Stimulated activated CD4-positive, alpha-beta T cell treated with anti-CD3 and anti-CD28 coated beads, TNF-alpha, amount 100 ng/mL, for 24 hours (primary cell): ENCODE results near the gene ZBTB9.
A peak's percentile ranks its signal among the peaks of the same experiment; 100 is the strongest.

Experiments used
- DNase-seq, 3 experiments: peaks; one replicate each; pipeline ENCODE4 v3.0.0-alpha.2; 2020; ENCODE audit warnings: low read depth in 3 of 3

Gene ZBTB9

GRCh38 chr6:33454009-33454946 lies at the start of gene ZBTB9:
Gene ZBTB9 (plus strand): TSS chr6:33454576. CDS start chr6:33455101, 525 bp downstream.
- DNase-seq = peak; percentile 87 to 94 (median 90)

DNA sequence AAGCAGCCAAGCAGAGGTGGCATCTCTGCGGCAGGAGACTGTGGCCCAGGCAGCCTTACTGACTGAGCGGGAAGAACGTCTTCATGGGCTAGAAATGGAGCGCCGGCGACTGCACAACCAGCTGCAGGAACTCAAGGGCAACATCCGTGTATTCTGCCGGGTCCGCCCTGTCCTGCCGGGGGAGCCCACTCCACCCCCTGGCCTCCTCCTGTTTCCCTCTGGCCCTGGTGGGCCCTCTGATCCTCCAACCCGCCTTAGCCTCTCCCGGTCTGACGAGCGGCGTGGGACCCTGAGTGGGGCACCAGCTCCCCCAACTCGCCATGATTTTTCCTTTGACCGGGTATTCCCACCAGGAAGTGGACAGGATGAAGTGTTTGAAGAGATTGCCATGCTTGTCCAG lies 49.5 kb upstream of the ZBTB9 start:
- no peak for DNase-seq

- no peak for DNase-seq
These were observed 48.9 kb upstream of the ZBTB9 start for GRCh38 chr6:33405386-33405940.

- no peak for DNase-seq
These were observed 48.2 kb upstream of the ZBTB9 start for GRCh38 chr6:33406126-33406525.

GRCh38 chr6:33407132-33407718 lies 47.2 kb upstream of the ZBTB9 start:
- DNase-seq = no peak

DNA sequence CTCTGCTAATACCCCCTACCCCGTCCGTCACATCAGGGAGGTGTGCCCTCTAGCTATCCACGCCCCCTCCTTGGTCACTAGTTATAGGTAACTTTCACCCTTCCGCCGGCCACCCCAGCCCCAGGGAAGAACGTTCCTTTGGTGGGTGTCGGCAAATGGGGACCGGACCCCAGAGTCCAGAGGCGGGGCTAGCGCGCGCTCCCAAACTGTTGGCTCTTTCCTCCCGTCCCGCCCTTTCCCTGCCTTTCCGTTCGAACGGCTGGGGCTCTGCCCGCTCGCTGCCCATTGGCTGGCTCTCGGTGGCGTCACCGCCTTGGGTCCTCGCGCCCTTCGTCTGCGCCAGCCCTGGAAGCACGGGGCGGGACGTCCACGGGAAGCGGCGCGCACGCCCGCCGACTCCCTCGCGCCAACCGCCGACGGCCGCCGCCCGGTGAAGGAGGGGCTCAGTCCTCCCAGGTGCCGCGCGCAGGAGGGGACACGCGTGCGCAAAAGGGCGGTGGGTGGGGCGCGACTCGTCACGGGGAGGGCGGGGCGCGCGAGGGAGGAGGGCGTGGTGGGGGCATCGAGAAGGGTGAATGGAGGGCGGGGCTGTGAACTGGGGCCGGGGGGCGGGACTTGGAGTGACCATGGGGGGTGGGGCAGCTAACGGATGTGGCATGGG lies 44.2 kb upstream of the ZBTB9 start:
- DNase-seq = peak; percentile 92 to 97 (median 94)

GRCh38 chr6:33410711-33411631 lies 43.4 kb upstream of the ZBTB9 start, which contains the start of gene PHF1:
Gene PHF1 (plus strand): TSS chr6:33411014. CDS start chr6:33412264, 1,250 bp downstream.
- DNase-seq = no peak

DNA sequence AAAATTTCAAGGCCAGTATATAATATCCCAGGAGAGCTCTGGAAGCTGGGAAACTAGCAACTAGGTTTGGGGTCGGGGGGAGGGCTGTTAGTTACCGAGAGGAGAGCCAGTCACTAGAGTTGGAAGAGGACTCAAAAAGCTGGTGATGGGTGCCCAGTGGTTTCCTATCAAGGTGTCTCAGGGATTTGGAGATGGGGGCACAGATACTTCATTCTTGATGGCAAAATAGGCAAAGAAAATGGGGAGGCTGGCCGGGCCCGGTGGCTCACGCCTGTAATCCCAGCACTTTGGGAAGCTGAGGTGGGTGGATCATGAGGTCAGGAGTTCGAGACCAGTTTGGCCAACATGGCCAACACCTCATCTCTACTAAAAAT lies 42.8 kb upstream of the ZBTB9 start:
- no peak for DNase-seq

DNA sequence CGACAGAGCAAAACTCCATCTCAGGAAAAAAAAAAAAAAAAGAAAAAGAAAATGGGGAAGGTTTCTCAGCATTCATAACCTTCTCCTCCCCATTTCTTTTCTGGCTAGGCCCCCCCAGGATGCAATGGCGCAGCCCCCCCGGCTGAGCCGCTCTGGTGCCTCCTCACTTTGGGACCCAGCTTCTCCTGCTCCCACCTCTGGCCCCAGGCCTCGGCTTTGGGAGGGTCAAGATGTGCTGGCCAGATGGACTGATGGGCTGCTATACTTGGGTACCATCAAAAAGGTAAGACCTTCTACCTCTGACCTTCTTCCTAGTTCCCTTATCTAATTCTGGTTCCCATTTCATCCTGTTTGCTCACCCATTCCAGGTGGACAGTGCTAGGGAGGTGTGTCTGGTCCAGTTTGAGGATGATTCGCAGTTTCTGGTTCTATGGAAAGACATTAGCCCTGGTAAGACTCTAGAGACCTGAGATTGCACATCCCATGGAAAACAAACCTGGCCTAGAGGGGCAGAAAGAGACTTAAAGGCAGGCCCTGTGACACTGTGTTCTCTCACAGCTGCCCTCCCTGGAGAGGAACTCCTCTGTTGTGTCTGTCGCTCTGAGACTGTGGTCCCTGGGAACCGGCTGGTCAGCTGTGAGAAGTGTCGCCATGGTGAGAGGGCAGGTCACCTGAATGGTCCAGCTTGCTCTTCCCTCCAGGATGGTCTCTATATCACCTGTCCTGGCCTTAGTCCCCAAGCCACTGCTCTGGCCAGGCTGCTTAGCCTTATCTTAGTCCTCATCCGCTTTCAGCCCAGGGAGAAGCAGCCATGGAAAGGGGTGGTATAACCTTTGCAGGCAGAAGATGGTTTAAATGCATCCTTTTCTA lies 42.0 kb upstream of the ZBTB9 start:
- no peak for DNase-seq

DNA sequence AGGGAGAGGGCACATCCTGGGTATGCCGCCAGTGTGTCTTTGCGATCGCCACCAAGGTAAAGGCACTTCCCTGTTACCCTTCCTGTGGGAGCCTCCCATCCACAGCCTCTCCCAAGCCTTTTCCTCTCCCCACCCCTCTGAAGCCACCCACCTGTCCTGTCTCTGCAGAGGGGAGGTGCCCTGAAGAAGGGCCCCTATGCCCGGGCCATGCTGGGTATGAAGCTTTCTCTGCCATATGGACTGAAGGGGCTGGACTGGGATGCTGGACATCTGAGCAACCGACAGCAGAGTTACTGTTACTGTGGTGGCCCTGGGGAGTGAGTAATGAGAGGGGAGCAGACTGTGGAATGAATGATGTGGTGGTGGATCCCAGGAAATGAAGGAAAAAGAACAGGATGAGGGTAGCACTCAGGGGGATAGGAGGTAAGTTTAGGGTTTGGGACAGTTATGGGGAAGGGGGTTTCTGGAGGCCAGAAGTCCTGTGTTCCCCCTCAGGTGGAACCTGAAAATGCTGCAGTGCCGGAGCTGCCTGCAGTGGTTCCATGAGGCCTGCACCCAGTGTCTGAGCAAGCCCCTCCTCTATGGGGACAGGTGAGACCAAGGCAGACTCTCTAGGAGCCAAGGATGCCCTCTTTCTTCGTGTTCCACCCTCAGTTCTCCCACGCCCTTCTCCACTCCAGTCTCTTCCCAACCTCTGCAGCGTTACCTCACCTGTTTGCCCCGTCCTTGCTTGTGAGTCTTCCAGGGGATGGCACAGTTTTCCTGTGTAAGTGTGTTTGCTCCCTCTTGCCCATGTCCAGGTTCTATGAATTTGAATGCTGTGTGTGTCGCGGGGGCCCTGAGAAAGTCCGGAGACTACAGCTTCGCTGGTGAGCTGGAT lies 40.9 kb upstream of the ZBTB9 start:
- DNase-seq = no peak

GRCh38 chr6:33414592-33415271 lies 39.6 kb upstream of the ZBTB9 start:
- no peak for DNase-seq

- no peak for DNase-seq
These were observed 38.5 kb upstream of the ZBTB9 start for GRCh38 chr6:33415831-33416230.

GRCh38 chr6:33416386-33417127 lies 37.8 kb upstream of the ZBTB9 start:
- DNase-seq = no peak

DNA sequence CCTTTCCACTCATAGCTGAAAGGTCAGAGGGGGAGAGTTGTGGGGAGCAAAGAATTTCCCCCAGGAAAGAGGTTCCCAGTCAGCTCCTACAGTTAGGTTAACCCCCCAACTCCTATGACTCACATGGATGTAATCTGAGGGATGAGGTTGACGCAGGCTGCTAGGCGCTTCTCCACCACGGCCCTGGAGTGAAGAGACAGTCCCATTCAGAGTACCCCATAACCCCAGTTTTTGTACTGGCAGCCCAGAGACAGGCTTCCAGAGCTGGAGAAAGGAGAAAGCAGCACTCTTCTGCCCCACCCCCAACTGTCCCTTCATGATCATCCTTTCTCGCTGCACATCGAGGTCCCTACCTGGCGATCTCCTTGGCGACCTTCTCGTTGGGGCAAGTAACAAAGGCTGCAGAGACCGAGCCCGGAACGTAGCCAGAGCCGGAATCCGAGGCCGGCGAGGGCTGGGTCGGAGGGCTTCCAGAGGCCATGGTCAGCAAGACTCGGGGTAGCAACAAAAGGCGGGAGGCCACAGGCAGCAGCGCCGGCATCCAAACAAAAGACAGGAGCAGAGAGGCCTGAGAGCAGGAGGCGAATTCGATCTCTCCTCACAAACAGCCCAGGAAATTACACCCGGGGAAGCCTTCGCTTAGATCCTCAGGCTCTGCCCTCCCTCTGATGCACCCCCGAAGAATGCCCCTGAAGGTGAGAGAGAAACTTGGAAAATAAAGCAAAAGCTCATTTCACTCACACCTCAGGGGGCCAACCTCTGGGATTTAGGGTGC lies 37.1 kb upstream of the ZBTB9 start:
- DNase-seq = no peak

- peak; percentile 94 to 98 (median 97) for DNase-seq
These were observed 36.3 kb upstream of the ZBTB9 start, which contains the start of gene CUTA for GRCh38 chr6:33417903-33418689. Gene CUTA (minus strand): TSS chr6:33418107. CDS start chr6:33418000, 107 bp downstream.

- DNase-seq = peak in 1 of 3 experiments; percentile 64
These were observed 35.6 kb upstream of the ZBTB9 start for GRCh38 chr6:33418690-33419291.
